Measurements from ENCODE around the gene ZNF605. TPM values are rescaled to one million over a fixed set of nuclear protein-coding genes. Genes with fewer than 3 reads are reported as not detected.
A peak's percentile ranks its signal among the peaks of the same experiment; 100 is the strongest.
"Not testable (repeated sequence)": the region's sequence is repeated elsewhere in the genome, so short reads cannot be mapped to it uniquely, and the experiment has no call there.

The ZNF605 gene
- 6.6 and 13.3 TPM in 2 replicates for total RNA-seq
- polyA plus RNA-seq, result 8.2 and 10.1 TPM in 2 replicates

DNA sequence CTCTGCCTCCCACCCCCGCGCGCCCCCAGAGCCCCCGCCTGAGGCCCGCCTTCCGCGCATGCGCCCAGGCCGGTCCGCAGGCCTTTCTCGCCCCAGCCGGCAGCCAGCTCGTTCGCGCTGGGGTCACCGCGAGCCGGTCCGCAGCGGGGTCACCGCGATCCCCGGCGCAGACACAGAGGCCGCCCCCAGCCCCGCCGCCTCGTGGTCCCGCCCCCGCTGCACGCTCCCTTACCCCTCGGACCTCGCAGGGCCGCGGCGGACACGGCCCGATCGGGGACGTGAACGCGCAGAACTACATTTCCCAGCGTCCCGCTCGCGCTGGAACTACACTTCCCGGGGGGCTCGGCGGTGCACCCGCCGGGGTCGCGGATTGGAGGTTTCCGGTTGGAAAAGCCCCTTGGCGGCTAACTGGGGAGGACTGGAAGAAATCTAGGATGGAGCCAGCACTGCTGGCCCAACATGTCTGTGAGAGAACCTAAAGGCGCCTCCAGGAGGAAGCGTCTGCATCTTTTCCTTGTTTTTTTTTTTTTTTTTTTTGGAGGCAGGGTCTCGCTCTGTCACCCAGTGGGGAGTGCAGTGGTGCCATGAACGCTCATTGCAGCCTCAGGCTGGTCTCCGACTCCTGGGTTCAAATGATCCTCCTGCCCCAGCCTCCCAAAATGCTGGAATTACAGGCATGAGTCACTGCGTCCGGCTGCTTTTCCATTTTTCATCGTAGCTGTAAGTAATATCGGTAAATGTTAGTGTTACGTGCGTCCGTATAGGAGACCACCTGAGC lies at the start of gene ZNF605:
Gene ZNF605, minus strand, starts transcription at position 296 of the 778 bp plus-strand sequence. CDS start 10,671 bp downstream, outside the sequence.
- H3K27ac ChIP-seq, result peak within 1 kb of the TSS; percentile 99
- peaks cover 3% of the 10 kb centered on the region for H3K4me1 ChIP-seq (ENCODE audit: low read depth)
- H3K36me3 ChIP-seq, result no peaks in the 10 kb centered on the region
- H3K4me3 ChIP-seq, result peak within 1 kb of the TSS; percentile 83
- no peaks in the 10 kb centered on the region for H3K9me3 ChIP-seq (ENCODE audit: low read depth)
- no peaks in the 10 kb centered on the region for H3K27me3 ChIP-seq
- TF ChIP-seq, protein P1, sequence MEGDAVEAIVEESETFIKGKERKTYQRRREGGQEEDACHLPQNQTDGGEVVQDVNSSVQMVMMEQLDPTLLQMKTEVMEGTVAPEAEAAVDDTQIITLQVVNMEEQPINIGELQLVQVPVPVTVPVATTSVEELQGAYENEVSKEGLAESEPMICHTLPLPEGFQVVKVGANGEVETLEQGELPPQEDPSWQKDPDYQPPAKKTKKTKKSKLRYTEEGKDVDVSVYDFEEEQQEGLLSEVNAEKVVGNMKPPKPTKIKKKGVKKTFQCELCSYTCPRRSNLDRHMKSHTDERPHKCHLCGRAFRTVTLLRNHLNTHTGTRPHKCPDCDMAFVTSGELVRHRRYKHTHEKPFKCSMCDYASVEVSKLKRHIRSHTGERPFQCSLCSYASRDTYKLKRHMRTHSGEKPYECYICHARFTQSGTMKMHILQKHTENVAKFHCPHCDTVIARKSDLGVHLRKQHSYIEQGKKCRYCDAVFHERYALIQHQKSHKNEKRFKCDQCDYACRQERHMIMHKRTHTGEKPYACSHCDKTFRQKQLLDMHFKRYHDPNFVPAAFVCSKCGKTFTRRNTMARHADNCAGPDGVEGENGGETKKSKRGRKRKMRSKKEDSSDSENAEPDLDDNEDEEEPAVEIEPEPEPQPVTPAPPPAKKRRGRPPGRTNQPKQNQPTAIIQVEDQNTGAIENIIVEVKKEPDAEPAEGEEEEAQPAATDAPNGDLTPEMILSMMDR (IDR thresholded peaks at IDR 0.05; ENCODE audit: low read depth, low read length), result no peak
- peak; percentile 92 to 94 for DNase-seq (ENCODE audit: low read depth in 1 of 2, low spot score in 1 of 2)

- no peaks in the 10 kb centered on the region for H3K4me1 ChIP-seq (ENCODE audit: low read depth)
- no peaks in the 10 kb centered on the region for H3K27me3 ChIP-seq
- no peak overlapping the region for H3K4me3 ChIP-seq
- H3K27ac ChIP-seq, result no peak overlapping the region
- no peaks in the 10 kb centered on the region for H3K9me3 ChIP-seq (ENCODE audit: low read depth)
- no peaks in the 10 kb centered on the region for H3K36me3 ChIP-seq
- TF ChIP-seq, protein P1 (IDR thresholded peaks at IDR 0.05; ENCODE audit: low read depth, low read length), result no peak
- DNase-seq (ENCODE audit: low read depth in 1 of 2, low spot score in 1 of 2), result no peak
Observed at GRCh38 chr12:132998741-132999140, 42.6 kb upstream of the ZNF605 start.

DNA sequence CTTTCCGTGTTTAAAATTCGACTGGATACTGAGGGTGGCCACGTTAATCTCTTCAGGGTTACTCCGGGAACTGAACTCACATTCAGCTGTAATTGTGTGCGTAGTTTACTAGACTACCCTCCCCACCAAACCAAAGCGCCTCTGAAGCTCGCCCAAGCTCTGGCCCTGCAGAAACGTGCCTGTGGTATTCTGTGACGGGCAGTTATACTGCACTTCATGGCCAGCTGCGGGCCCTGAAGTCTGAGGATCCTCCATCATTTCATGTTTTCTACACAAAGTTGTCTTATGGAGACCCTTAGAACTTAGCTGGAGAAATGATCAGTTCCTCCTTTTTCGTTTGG lies 30.7 kb upstream of the ZNF605 start:
- Histone ChIP-seq H3K4me1 (ENCODE audit: low read depth) (peaks cover 4% of the 10 kb centered on the region), H3K36me3 (peaks cover 3% of the 10 kb centered on the region), H3K27me3 (no peaks in the 10 kb centered on the region), H3K9me3 (ENCODE audit: low read depth) (no peaks in the 10 kb centered on the region), H3K27ac (peak overlapping the region; percentile 1), H3K4me3 (peak overlapping the region; percentile 67)
- DNase-seq (ENCODE audit: low read depth in 1 of 2, low spot score in 1 of 2), result peak in 1 of 2 donors; percentile 12
- TF ChIP-seq, protein P1 (IDR thresholded peaks at IDR 0.05; ENCODE audit: low read depth, low read length), result no peak

DNA sequence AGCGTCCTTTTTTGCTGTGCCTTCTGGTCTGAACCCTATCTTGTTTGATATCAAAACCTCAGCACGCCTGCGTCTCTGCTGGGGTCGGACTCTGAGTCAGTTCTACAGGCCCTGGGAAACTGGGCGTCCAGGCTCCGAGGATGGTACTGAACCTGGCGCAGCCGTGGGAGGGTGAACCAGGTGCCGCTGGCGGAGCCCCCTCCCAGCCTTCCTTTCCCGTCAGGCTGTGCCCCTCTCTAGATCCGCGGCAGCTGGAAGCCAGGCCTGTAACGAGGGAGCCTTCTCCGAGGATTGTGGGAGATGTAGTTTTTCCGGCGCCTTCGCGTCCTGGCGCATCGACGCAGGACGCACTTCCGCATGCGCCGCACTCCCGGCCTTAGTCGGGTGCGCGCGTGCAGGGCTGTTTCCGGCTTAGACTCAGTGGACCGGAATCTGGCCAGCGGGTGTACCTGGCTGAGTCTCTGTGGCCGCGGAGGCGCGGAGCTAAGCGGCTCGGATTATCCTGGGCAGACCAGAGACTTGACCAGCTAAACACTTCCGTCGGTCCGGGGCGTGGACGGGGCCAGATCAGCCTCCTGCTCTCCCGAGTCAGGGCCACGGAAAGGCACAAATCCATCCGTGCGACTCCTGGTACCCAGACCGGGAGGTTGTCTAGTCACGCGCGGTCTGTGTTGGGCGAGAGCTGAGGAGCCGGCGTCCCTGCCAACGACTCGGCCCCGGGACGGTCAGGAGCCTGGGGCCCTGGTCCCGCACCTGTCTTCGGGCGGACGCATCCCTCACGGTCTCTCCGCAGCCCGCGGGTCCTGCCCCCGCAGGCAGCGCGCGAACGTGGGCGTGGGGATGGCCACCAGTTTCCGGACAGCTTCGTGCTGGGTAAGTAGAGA lies 30.1 kb upstream of the ZNF605 start, which contains the start of gene ZNF26:
Gene ZNF26, plus strand, starts transcription at position 367 of the 884 bp plus-strand sequence. Its CDS starts 474 bp downstream, at position 841.
- peak; percentile 93 to 95 for DNase-seq (ENCODE audit: low read depth in 1 of 2, low spot score in 1 of 2)
- Histone ChIP-seq H3K27ac (peak within 1 kb of the TSS; percentile 71), H3K4me1 (ENCODE audit: low read depth) (peaks cover 4% of the 10 kb centered on the region), H3K27me3 (no peaks in the 10 kb centered on the region), H3K4me3 (peak within 1 kb of the TSS; percentile 67), H3K36me3 (peaks cover 3% of the 10 kb centered on the region), H3K9me3 (ENCODE audit: low read depth) (no peaks in the 10 kb centered on the region)
- TF ChIP-seq, protein P1 (IDR thresholded peaks at IDR 0.05; ENCODE audit: low read depth, low read length), result no peak

- H3K4me3 ChIP-seq; H3K9me3 ChIP-seq (ENCODE audit: low read depth); H3K36me3 ChIP-seq; H3K27me3 ChIP-seq; H3K4me1 ChIP-seq (ENCODE audit: low read depth); H3K27ac ChIP-seq: not testable (repeated sequence)
- peak in 1 of 2 donors; percentile 11 for DNase-seq (ENCODE audit: low read depth in 1 of 2, low spot score in 1 of 2)
- TF ChIP-seq, protein P1 (IDR thresholded peaks at IDR 0.05; ENCODE audit: low read depth, low read length), result peak; percentile 37
Observed at GRCh38 chr12:132976870-132977269, 20.8 kb upstream of the ZNF605 start.
